8988T (cell line): Measurements from ENCODE around the gene HDGFL2.

ENCODE experiments used
- DNase-seq: peaks from one replicate; pipeline ENCODE4 v3.0.0; 2011

The HDGFL2 gene

DNA sequence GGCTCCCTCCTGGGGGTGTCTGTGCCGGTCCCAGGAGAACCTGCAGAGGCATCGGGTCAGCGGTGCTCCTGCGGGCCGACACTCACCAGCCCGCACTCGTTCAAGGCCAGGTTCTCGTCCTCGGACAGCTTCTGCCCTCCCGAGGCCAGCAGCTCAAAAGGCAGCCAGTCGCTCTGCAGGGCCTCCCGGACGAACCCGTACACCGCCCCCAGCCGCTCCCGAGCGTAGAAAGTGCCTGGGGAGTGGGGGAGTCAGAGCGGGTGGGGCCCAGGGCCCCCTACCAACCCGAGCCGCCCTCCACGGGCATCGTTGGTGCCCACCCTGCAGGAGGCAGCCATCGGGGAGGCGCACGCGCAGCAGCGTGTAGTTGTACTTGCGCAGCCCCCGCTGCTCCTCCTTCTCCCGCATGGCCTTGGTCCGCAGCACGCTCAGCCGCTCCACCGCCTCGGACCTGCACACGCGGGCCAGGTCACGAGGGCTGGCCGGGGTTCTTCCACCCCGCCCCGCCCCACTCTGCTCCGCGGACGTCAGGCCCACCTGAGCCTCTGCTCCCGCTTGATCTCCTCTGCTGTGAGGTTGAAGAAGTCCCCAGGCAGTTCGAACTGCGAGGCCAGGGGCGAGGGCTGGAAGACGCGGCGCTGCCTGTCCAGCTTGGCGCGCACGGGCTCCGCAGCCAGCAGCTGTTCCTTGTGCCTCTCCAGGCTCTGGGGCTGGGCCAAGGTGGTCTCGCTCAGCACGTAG, 26.0 kb upstream of the HDGFL2 start:
- DNase-seq: no peak

DNA sequence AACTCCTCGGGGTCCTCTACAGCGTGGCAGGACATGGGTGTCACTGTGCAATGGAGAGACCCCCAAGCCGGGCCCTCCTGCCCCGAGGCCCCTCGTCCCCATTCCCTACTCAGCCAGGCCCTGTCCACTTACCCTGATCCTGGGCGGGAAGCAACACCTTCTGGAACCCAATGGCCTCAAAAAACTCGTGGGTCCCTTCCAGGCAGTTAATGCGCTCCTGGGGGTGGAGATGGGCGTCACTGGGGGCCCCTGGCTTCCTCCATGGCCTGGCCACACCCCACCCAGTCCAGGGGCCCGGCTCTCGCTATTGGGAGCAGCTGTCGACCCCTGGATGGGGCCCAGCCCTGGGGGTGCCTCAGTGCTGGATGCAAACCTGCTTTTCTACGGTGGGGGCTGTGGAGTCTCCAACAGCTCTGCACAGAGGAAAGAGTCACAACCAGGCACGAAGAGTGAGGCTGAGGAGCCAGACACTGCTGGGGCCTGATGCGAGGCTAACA, 25.3 kb upstream of the HDGFL2 start:
- DNase-seq: no peak

DNA sequence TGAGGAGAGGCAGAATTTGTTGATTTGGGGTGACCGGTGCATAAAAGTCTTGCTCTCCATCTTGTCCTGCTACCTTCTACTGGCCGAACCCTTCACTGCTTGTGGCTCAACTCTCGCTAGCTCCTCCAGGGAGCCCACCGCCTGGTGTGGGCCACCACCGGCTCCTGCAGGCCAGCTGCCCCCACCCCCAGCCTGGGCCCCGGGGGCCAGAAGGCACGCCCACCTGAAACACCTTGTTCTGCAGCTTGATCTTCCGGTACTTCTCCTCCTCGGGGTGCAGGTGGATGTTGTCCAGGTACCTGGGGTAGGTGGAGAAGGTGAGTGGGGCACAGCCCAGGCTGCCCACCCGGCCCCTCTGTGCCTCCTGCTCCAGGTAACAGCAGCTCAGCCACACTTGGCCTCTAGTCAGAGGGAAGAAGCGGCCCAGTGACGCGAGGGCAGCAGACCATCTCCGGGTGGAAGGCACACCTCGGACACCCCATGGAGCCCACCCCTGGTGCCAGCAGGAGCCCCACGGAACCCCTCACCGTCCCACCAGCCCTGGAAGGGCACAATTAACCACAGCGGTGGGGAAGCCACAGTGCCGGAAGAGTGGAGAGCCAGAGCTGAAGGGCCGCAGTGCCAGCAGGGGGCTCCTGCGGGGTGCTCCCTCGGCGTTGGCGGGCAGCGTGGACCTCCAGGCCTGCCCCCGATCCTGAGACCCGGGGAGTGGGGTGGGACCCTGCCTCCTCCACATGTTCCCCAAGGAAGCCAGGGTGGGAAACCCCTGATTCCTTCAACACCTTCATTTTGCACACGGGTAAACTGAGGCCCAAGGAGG, 24.6 kb upstream of the HDGFL2 start:
- no peak for DNase-seq

DNA sequence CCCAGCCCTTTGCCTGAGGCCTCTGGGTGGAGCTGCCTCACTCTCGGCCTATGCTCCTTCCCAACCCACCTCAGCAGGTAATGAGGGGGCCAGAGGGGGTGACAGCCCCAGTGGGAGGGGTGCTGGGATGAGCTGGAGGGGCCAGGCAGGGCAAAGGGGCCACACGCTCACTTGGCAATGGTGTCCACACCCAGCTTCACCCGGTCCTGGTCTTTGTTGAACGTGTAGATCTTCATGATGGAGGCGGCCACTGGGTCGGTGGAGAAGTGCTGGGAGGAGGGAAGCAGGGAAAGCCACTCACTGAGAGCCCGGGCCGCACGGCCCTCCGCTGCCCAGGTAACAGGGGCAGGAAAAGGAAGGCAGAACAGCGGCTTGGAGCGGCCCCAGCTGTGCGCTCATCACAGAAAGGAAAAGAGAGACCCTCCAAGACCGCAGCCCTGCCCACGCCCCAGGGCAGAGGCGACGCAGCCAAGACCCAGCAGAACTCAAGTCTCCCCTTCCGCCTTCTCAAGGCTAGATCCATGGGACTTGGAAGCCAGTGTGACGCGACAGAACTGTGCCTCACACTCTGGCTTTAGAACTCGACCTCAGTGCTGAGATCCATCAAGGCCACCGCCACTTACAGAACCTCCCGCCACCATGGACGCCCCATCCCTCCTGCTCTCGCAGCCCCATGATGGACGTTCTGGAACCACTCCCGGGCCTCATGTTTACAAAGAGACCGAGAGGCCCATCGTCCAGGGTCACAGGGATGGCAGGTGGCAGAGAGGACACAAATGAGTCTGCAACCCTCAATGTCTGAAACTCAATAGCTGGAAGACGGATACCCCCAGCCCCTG, 23.7 kb upstream of the HDGFL2 start:
- no peak for DNase-seq

DNA sequence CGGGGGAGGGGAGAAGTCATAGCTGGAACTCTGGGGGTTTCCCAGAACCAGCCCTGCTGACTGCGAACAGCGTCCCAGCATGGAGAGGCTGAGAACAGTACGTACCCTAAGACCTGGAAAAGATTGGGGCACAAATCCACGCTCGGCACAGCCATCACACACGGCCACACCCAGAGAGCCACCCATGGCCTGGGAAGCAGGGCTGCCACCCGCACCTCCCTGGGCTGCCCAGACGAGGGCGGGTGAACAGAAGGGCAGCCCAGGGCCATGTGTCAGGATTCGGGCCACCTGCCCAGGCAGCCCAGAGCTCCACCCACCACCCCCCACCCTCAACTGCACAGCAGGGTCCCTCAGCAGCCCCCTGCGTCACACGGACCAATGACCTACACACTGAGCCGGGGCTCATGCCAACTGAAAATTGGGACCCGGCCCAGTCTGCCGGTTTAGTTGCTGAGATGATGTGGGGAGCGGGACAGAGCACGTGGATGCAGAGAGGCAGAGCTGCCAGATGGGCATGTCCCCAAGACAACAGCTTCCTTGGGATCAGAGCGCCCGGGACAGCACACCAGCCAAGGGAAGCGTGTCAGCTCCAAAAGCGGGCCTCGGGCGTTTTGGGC, 23.0 kb upstream of the HDGFL2 start:
- DNase-seq: no peak

DNA sequence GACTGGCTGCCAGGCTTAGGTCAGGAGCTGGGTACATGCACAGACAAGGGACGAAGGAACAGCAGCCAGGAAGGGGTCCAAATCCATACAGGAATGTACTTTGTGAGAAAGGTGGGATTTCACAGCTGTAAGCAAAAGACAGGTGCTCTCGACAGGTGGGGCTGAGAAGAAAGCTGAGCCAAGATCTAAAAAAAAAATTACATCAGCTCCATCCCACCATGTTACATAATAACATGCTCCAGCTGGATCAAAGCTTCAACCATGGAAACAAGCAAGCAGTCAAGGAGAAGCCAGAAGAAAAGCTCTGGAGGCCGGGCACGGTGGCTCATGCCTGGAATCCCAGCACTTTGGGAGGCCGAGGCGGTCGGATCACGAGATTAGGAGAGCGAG, 22.5 kb upstream of the HDGFL2 start:
- no peak for DNase-seq

DNA sequence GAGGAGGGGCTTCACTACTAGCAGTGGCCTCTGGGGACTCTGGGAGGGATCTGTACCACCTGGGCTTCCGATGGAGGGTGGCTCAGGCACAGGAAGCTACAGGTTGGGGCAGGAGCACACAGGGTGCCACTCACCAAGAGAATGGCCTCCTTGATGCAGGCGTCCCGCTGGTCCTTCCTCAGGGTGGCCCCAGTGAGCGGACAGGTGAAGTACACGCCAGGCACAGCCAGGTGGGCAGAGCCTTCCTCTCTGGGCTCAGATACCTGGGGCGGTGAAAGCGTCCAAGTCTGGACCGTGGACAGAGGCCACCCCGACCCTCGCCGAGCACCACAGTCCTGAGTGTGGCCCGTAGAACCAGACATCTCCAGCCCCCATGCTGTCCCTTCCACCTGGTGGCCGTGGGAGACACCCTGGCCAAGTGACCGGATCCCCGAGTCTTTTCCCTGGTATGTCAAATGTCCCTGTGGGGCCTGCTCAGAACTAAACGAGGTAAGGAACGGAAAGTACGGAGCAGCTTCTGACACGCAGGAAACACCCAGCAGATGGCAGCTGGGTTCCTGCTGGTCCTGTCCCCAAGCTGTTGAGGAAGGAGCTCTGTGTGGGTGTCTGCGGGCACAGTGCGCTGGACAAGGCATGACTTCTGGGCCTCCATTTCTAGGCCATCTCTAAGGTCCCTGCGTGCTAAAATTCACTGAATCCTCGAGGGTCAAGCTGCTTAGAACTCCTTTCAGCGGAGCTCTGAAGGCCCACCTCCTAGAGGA, 19.7 kb upstream of the HDGFL2 start:
- no peak for DNase-seq

DNA sequence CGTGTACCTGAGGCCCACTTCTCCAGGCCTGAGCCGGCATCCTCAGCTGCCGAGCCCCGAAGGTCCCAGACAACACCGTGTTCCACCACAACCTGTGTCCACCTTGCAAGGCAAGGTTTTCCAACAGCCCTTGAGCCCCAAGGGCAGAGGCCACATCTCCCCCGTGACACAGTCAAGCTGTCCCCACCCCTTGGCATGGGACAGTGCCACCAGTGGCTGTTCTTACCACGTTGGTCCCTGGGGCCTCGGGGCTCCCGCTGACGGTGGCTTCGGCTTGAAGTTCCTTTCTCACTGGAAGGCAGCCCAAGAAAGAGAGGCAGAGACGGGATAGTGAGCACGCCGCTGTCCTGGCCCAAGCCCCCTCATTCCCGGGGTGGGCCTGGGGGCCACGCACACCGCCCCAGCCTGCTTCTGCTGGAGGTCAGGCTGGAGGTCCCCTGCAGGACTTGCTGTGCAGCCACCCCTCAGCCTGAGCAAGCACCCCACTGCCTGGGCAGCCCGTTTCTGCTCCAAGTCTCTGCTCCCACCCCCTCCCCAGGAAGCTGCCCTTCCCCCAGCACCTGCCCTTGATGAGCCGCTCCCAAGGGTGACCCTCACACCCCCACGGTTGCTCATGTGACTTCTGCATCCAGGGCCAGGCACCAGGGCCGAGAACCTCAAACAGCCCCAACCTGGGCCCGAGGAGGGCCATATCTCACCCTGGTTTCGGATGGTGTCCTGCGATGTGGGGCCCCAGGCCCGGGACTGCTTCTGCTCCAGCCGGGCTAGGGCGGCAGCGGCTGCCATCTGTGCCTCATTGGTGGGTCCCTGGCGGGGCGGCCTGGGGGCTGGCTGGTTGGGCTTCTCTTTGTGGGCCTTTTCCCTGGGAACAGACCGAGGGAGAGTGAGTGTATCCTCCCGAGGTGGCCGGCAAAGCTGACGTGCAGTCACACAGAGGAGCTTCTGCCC, 18.6 kb upstream of the HDGFL2 start:
- DNase-seq: no peak

DNA sequence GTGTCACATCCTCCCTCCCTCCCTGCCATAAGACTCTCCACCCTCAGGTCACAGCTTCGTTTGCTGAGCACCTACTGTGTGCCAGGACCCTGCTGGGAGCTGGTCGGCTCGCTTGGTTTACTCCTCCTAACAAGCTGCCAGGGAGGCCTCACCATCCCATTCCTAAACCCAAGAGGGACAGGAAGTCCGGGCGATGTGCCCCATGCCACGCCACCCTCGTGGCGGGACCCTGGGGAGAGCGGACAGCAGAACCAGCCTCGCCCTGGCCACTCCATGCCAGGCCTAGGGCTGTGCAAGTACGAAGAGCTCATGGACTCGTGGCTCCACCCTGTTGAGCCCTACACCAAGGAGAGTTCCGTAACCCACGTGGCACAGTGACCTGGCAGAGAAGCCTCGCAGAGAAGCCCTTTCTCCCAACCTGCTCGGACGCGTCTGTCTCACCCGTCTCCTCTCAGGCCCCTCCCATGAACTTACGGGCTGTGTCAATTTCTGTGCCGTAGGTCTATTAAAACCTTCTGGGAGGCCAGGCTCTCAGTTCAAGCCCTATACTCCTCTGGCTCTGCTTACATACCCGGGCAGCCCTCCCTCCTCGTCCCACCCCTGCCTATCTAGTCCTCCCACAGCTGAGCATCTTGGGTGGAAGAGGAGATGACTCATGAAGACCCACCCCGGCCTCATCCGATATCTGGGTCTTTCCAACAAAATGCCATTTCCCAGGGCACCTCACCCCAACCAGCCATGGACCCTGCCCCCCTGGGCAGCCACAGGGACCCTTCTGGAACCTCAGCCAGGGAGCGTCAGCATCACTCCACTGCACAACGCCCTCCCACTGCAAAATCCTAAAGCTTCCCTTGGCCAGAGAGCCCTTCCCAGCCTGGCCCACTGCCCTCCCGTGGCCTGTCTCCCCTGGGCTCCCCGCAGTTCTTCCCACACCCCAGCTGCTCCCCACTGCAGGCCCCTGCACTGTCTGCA, 17.1 kb upstream of the HDGFL2 start:
- no peak for DNase-seq

DNA sequence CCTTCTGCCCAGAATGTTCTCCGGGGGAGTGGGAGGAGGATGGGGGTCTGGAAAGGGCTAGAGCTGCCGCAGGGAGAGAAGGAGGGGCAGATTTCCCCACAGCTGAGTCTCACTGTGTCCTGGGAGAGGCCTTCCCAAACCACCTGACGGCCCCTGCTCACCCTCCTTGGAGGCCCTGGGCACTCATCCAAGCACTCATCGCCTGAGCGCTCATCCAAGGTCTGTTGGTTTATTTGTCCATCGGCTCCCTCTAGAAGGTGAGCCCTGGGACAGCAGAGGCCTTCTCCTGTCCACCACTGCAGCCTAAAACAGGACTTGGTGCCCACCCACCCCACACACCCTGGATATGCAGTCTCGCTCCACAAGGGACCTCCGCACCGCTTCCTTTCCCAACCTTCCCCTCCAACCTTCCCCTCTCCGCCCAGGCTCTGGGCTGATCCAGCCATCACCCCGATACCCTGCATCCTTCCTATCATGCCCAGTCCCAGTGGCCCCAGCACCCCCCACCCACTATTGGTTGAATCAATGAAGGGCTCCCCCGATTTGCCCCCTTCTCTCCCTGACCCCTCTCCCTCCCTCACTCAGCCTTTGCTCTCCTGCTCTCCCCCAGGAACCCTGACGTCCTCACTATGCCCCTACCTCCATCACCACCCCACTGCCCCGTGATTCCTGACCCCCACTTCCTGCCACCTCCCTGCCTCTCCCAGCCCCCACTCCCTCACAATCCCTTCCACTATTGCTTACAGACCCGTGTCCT, 16.2 kb upstream of the HDGFL2 start:
- DNase-seq: no peak

DNA sequence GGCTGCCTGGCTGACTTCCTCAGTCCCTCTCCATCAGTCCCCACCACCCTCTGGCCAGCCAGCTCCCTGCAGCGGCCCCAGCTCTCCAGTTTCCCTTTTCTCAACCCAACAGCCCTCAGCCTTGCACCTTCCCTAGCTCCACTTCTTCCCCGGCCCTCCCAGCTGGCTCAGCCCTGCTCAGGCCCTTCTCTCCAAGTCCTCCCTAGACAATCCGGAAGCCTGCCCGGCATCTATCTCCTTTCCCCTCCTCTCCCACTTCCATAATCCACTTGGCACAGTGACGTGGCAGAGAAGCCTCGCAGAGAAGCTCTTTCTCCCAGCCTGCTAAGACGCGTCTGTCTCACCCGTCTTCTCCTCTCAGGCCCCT, 15.6 kb upstream of the HDGFL2 start:
- DNase-seq: no peak

DNA sequence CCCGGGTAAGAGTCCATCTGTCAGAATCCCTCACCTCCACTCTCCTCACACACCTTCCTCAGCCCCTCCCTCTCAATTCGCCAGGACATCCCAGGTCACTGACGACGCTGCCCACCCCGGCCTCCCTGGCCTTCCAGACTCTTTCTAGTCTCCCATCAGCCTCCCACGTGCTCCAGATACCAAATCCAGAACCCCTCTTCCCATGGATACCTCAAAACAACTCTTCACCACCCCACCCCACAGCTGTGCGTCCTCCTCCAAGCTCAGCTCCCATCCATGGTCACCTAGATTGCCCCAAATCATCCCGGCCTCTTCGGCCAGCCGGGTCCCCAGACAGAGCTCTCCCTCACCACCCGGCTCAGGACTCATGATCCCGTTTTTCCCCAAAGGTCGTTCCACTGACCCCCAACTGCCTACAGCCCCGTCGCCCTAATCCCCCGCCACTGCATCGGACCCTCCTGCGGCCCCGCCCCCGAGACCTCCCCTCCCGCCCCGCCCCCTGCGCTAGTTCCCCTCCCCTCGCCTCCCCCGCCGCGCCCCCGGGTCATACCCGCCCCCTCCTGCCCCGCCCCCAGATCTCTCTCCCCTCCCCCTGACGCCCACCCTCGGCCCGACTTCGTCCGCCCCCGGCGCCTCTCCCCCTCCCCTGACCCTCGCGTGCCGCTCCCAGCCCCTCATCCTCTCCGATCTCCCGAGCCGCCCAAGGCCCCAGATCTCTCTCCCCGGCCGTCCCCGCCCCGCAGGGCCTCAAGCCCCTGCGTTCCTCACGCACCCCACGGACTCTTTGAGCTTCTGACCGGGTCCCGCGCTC, 15.0 kb upstream of the HDGFL2 start:
- no peak for DNase-seq

DNA sequence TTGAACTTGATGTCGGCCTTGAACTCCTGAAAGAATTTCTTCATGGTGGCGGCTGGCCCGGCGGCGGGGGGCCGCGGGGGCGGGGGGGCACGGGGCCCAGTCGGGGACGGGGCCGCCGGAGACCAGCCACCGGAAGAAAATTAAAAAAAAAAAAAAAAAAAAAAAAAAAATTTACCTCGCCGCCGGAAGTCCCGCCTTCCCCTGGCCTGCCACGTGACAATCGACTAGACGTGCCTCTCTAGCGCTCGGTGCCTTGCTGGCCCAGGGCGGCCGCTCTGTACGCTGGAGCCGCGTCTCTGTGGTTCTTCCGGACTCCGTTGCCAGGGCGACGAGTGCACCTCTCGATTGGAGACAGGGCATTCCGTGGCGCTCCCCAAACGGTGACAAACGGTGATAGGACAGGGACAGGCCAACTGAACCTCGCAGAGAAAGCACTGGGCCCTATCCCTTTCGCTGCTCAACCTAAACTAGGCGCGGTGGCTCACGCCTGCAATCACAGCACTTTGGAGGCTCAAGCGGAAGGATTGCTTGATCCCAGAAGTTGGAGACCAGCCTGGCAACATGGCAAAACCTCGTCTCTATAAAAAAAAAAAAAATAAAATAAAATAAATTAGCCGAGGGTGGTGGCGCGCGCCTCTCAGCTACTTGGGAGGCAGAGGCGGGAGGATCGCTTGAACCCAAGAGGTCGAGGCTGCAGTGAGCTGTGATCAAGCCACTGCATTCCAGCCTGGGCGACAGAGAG, 14.3 kb upstream of the HDGFL2 start, which contains the start of gene UBXN6:
Gene UBXN6, minus strand, starts transcription at position 141 of the 742 bp plus-strand sequence. Its CDS starts 97 bp downstream, at position 44.
- peak; percentile 77 for DNase-seq

DNA sequence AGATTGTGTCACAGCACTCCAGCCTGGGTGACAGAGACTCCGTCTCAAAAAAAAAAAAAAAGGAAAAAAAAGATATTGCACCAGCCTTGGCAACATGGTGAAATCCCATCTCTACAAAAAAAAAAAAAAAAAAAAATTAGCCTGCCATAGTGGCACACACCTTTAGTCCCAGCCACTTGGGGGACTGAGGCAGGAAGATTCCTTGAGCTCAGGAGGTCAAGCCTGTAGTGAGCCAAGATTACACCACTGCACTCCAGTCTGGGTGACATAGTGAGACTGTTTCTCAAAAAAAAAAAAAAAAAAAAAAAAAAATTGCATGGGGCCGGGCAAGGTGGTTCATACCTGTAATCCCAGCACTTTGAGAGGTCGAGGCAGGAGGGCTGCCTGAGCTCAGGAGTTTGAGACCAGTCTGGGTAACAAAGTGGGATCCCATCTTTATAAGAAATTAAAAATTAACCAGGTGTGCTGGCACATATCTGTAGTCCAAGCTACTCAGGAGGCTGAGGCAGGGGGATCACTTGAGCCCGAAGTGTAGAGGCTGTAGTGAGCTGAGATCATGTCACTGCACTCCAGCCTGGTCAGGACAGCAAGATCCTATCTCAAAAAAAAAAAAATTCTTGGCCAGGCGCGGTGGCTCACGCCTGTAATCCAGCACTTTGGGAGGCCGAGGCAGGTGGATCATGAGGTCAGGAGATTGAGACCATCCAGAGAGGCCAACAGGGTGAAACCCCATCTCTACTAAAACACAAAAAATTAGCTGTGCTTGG, 7.1 kb upstream of the HDGFL2 start:
- DNase-seq: no peak

DNA sequence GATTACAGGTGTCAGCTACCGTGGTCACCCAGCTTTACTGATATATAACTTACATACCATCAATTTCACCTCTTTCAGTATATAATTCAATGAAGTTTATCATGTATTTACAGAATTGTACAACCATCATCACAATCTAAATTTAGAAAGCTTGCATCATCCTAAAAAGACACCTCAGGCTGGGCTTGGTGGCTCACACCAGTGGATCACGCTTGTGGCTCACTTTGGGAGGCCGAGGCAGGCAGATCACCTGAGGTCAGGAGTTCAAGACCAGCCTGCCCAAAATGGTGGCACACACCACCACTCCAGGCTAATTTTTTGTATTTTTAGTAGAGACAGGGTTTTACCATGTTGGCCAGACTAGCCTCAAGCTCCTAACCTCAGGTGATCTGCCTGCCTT, 4.3 kb upstream of the HDGFL2 start:
- DNase-seq: no peak
